ENCODE measurements around the gene IMMT.
A peak's percentile ranks its signal among the peaks of the same experiment; 100 is the strongest.

The IMMT gene

DNA sequence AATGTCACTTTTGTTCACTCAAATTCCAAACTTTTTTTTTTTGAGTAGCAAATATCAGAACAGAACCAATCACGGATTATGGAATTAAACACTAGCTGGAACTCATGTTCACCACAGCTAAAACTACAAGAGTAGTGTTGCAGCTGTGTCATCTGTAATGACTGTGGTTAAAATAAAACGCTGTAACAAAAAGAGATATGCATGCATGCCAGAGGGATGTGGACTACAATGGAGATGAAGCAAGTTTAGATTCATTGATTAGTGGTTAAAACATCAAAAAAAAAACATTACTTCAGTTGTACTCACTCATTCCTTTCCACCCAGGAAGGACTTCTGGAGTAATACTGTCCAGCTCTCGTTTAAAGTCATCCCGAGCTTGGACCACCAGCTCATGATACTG, 37.0 kb downstream of the IMMT start:
- H3K9me3 Mint-ChIP-seq: no peaks in the 10 kb centered on the region
- H3K27ac Mint-ChIP-seq: no peak overlapping the region
- H3K4me1 Mint-ChIP-seq: no peaks in the 10 kb centered on the region
- H3K4me3 Mint-ChIP-seq: no peak overlapping the region
- no peak for DNase-seq
- H3K27me3 Mint-ChIP-seq: no peaks in the 10 kb centered on the region
- ATAC-seq: no peak
- H3K36me3 Mint-ChIP-seq (ENCODE audit: low read depth): peaks cover 61% of the 10 kb centered on the region

DNA sequence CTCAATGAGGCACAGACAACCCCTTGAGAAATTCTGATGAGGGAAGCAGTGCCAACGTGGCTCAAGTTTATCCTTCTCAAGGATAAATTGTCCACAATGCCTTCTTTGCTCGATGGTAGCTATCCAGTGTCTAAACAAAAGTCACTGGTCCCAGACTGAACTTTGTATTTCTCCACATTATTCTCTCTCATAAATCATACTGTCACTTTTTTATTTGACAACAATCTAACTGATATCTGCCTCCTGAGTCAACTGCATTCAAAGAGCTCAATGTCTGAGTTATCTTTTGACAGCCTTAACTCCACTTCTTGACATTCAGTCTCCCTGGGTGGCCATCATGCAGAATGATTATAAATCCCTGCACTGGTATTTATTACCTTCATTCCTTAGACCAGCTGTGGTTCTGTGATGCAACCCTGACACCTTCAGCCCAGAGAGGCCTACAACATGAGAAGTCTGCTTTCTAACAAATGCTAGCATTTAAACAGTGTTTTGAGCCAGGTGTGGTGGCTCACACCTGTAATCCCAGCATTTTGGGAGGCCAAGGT, 38.2 kb downstream of the IMMT start:
- Mint-ChIP-seq H3K27me3 (no peaks in the 10 kb centered on the region), H3K9me3 (no peaks in the 10 kb centered on the region), H3K36me3 (ENCODE audit: low read depth) (peaks cover 57% of the 10 kb centered on the region), H3K27ac (no peak overlapping the region), H3K4me3 (no peak overlapping the region), H3K4me1 (no peaks in the 10 kb centered on the region)
- DNase-seq (no peak), ATAC-seq (no peak)

DNA sequence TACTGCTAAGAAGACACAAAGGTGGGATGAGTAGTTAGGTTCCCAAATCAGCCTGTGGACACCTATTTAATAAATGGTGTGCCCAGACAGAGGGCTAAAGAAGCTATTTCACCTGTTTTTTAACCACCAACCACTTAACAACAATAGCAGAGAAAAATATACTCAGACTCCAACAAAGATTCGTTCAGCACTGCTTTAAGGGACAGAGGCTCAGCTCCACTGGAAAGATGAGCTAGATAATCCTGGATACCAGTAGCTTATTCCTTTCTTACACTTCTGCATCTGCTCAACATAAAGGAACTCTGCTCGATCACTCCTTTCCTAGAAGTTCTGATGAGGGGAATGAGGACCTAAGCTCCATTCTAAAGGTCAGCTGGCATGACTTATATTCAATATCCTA, 44.8 kb downstream of the IMMT start:
- Mint-ChIP-seq H3K4me3 (no peak overlapping the region), H3K27ac (no peak overlapping the region), H3K36me3 (ENCODE audit: low read depth) (peaks cover 63% of the 10 kb centered on the region), H3K27me3 (no peaks in the 10 kb centered on the region), H3K4me1 (peaks cover 7% of the 10 kb centered on the region), H3K9me3 (no peaks in the 10 kb centered on the region)
- ATAC-seq (no peak), DNase-seq (no peak)

DNA sequence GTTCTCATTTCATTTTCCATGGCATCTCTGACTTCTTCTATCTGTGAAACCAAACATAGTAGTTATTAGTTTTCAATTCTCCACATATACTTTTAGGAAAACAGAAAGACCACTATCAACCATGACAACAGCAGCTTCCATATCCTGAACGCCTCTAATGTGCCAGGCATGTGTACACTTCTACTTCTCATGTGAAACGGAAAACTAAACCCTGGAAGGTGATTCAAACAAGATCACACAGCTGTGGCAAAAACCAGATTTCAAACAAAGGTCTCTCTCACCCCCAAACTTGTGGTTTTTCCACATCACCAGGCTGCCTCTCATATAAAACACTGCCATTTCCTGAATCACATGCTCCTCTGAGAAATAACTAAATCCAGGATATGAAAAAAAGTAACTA, 47.5 kb downstream of the IMMT start:
- Mint-ChIP-seq H3K27ac (peak overlapping the region; percentile 78), H3K4me1 (peaks cover 7% of the 10 kb centered on the region), H3K36me3 (ENCODE audit: low read depth) (peaks cover 68% of the 10 kb centered on the region), H3K27me3 (no peaks in the 10 kb centered on the region), H3K9me3 (no peaks in the 10 kb centered on the region), H3K4me3 (no peak overlapping the region)
- no peak for DNase-seq
- peak; percentile 52 for ATAC-seq

DNA sequence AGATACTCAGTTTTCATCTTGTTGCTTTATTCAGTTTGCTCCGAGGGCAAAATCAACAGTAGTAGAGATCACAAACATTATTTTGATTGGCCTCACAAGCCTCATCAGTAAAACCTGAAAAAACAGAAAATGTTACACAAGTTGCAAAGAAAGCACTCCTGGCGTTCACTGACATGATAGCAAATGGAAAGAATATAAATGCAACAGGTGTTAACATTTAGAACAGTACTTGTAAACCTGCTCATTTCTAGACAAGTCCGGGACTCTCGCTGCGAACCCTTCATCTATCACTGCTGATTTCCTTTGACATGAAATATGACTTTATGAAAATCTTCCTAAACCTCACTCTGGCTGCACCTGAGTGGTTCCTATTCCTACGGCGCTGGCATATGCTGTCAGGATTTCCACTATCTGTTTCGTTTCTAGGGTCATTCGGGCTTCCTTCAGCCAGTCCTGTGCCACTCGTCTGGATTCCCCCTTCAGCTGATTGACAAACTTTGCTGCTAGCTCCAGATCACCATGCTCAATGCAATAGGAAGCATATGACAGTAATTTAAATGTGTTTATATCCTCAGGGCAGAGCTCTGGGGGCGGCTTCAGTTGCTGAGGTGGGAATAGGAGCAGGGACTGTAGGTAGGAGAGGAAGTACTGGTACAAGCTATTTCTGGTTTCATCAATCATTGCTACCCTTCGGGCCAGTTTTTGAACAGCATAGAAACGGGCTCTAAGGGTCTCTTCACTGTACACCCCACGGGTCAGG, 51.2 kb downstream of the IMMT start:
- ATAC-seq (no peak), DNase-seq (no peak)
- Mint-ChIP-seq H3K9me3 (no peaks in the 10 kb centered on the region), H3K36me3 (ENCODE audit: low read depth) (peaks cover 63% of the 10 kb centered on the region), H3K4me3 (no peak overlapping the region), H3K4me1 (peaks cover 9% of the 10 kb centered on the region), H3K27ac (peak overlapping the region; percentile 57), H3K27me3 (no peaks in the 10 kb centered on the region)

DNA sequence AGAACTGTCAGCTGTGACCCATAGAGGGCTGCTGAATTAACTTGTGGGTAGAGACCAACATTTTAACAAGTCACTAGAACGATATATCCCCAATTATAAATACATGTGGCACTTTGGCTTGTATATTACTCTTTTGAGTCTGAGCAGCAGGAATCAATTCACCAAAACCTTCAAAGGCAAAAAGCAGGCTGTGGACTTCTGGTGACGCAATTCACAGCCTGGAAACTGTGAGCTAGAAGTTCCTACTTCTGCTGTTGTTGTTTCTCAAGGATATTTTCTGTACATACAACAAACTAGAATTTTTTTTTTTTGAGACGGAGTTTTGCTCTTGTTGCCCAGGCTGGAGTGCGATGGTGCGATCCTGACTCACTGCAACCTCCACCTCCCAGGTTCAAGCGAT, 52.0 kb downstream of the IMMT start:
- DNase-seq (no peak), ATAC-seq (no peak)
- H3K27me3 Mint-ChIP-seq: no peaks in the 10 kb centered on the region
- H3K9me3 Mint-ChIP-seq: no peaks in the 10 kb centered on the region
- no peak overlapping the region for H3K4me3 Mint-ChIP-seq
- H3K4me1 Mint-ChIP-seq: peaks cover 14% of the 10 kb centered on the region
- H3K36me3 Mint-ChIP-seq (ENCODE audit: low read depth): peaks cover 64% of the 10 kb centered on the region
- peak overlapping the region; percentile 59 for H3K27ac Mint-ChIP-seq

DNA sequence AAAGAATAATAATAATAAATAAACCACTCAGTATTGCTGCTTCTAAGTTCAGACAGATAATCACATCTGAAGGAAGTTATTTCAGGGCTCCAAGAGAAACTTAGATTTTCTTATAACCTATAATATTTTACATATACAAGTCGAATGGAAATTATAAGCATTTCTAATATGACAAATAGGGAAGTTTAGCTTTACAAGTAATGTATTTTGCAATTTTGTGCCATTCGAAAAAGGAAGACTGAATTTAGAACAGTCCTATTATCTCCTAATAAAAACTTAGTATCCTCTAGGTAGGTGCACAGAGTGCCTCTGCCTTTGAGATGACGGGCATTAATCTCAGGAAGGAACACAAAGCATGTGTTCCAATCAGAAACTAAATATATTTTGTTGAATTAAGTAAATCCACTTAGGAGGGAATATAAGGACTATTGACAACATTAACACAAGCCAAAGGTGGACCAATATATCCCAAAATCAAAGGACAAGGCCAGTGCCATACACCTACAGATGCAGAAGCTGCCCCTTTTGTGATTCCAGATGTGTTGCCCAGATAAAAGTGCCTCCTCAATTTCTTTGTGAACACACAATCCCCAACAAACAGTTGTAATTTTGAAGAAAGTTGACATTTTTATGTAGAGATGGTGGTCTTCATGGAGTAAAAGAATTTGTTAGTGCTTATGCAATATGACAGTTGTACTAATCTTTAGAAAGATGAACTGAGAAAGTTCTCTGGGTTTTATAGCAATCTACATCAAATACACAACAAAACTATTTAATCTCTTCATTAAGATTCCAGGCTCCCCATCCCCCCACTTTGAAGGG, 52.6 kb downstream of the IMMT start:
- DNase-seq (no peak), ATAC-seq (no peak)
- Mint-ChIP-seq H3K4me1 (peaks cover 8% of the 10 kb centered on the region), H3K27me3 (no peaks in the 10 kb centered on the region), H3K4me3 (no peak overlapping the region), H3K27ac (peak overlapping the region; percentile 59), H3K9me3 (no peaks in the 10 kb centered on the region), H3K36me3 (ENCODE audit: low read depth) (peaks cover 65% of the 10 kb centered on the region)

DNA sequence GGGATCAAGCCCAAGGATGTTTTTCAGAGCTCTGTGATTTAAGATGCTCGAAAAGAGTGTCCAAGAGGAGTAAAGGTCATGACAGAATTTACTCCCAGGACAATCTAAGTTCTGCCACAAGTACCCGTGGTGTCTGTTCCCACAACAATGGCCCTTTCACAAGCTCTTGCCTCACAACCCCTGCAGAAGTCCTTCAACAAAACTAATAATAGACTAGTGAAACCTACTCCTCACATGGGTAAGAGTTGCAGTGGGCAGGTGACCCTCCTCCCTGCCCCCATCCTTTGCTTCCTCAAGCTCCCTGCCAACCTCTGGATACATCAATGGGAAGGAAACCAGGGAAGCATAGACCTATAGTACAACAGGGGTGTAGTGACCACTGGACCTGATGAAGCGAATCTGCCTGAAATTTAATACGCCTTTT, 54.3 kb downstream of the IMMT start:
- Mint-ChIP-seq H3K27me3 (no peaks in the 10 kb centered on the region), H3K4me3 (no peak overlapping the region), H3K9me3 (no peaks in the 10 kb centered on the region), H3K27ac (peak overlapping the region; percentile 15), H3K4me1 (peaks cover 7% of the 10 kb centered on the region), H3K36me3 (ENCODE audit: low read depth) (peaks cover 68% of the 10 kb centered on the region)
- no peak for DNase-seq
- ATAC-seq: no peak

DNA sequence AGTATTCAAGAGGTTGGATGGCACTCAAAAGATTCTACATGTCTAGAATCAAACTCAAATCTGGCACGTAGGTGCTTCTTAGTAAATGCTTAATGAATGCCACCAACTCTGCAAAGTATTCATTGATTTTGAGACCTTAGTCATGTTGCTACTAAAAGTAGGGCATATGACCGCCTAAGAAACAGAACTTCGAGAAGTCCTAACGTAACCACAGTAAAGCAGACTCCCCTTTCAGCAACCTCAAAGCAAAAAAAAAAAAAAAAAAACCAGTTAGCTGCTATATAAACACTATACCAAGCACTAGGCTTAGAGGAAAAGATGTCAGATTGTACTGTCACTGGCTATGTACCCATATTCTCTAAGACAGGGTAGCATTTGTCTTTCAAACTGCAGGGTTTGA, 55.3 kb downstream of the IMMT start:
- DNase-seq (no peak), ATAC-seq (no peak)
- H3K9me3 Mint-ChIP-seq: no peaks in the 10 kb centered on the region
- H3K4me1 Mint-ChIP-seq: peaks cover 7% of the 10 kb centered on the region
- no peaks in the 10 kb centered on the region for H3K27me3 Mint-ChIP-seq
- H3K4me3 Mint-ChIP-seq: no peak overlapping the region
- H3K27ac Mint-ChIP-seq: peak overlapping the region; percentile 9
- peaks cover 75% of the 10 kb centered on the region for H3K36me3 Mint-ChIP-seq (ENCODE audit: low read depth)

DNA sequence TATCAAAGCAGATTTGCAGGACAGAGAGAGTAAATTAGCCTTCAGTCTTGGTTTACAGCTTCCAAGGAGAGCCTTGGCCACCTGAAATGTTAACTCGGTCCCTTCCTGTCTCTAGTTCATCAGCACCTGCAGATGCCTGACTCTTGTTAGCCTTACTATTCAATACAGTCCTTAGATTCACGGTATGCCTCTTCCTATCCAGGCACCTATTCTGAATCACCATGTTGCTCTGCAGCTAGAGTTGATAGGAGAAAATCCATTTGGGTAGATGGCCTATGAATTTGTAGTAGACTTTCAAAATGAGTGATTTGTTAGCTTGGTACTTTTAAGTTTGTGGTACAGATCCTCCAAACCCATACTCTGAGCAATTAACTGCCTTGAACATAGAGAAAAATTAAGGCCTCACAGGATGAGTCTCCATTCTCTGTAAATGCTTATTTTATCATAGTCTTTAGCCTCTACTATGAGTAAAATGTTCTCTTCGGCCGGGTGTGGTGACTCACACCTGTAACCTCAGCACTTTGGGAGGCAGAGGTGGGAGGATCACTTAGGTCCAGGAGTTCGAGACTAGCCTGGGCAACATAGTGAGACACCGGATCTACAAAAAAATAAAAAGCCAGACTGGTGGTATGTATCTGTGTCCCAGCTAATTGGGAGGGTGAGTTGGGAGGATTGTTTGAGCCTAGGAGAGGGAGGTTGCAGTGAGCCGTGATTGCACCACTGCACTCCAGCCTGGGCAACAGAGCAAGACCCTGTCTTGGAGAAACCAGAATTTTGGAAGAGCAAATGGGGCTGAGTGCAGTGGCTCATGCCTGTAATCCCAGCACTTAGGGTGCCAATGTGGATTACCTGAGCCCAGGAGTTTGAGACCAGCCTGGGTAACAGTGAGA, 56.3 kb downstream of the IMMT start:
- Mint-ChIP-seq H3K4me1 (peaks cover 7% of the 10 kb centered on the region), H3K27ac (peak overlapping the region; percentile 73), H3K27me3 (no peaks in the 10 kb centered on the region), H3K4me3 (no peak overlapping the region), H3K9me3 (no peaks in the 10 kb centered on the region), H3K36me3 (ENCODE audit: low read depth) (peaks cover 76% of the 10 kb centered on the region)
- ATAC-seq: peak; percentile 30
- DNase-seq: no peak

DNA sequence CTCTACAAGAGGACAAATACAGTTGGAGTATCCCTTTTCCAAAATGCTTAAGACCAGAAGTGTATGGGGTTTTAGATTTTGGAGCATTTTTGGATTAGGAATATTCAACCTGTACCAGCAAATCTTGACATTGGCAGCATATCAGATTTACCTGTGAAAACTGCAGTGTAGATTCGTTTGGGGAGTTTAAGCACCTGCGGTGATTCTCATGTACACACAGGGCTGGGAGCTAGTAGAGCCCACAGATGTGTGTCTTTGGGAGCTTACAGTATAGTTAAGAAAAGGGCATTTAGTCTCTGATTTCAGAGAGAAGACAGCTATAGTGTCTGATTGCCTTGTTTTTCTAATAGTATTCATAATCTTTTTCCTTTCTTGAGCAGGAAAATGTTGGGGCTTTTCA, 59.1 kb downstream of the IMMT start:
- H3K36me3 Mint-ChIP-seq (ENCODE audit: low read depth): peaks cover 83% of the 10 kb centered on the region
- no peak for DNase-seq
- H3K4me3 Mint-ChIP-seq: no peak overlapping the region
- no peak for ATAC-seq
- no peaks in the 10 kb centered on the region for H3K27me3 Mint-ChIP-seq
- H3K9me3 Mint-ChIP-seq: no peaks in the 10 kb centered on the region
- no peak overlapping the region for H3K27ac Mint-ChIP-seq
- peaks cover 7% of the 10 kb centered on the region for H3K4me1 Mint-ChIP-seq

DNA sequence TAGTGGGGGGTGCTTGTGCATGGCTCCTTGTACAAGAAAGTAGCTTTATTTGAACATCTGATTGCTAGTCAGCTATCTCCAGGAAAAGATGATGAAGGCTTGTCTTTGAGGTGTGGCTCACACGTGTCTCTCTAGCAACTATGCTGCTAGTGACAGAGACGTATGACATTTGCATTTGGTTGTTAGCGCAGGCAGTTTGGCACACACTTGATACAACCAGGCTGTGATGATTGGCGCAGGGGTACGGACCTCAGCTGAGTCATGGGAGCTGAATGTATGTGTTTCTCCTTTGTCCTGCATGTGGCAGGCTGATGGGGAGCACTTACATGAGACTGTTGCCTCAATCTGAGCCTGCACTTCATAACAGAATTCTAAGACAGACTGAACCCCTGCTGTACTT, 59.6 kb downstream of the IMMT start:
- Mint-ChIP-seq H3K4me1 (peaks cover 7% of the 10 kb centered on the region), H3K27ac (no peak overlapping the region), H3K9me3 (no peaks in the 10 kb centered on the region), H3K4me3 (no peak overlapping the region), H3K27me3 (no peaks in the 10 kb centered on the region), H3K36me3 (ENCODE audit: low read depth) (peaks cover 85% of the 10 kb centered on the region)
- ATAC-seq (no peak), DNase-seq (no peak)

DNA sequence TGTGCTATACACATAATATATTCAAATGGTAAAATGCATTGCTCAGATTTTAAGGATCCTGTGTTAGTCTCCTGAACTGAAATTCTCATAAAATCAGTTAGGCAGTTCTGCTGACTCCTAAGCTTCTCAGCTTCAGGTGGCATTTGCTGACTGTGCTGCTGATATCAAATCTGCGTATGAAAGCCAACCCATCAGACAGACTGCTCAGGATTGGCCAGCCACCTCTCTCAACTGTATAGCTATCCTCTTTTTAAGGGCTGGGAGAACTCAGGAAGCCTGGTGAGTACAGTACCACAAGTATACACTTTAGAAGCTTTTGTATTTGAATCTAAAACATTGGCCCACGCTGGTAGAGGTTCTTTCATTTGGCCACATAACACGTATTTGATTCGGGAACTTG, 60.6 kb downstream of the IMMT start:
- Mint-ChIP-seq H3K4me3 (no peak overlapping the region), H3K9me3 (no peaks in the 10 kb centered on the region), H3K4me1 (peaks cover 7% of the 10 kb centered on the region), H3K36me3 (ENCODE audit: low read depth) (peaks cover 86% of the 10 kb centered on the region), H3K27me3 (no peaks in the 10 kb centered on the region), H3K27ac (no peak overlapping the region)
- no peak for ATAC-seq
- no peak for DNase-seq

DNA sequence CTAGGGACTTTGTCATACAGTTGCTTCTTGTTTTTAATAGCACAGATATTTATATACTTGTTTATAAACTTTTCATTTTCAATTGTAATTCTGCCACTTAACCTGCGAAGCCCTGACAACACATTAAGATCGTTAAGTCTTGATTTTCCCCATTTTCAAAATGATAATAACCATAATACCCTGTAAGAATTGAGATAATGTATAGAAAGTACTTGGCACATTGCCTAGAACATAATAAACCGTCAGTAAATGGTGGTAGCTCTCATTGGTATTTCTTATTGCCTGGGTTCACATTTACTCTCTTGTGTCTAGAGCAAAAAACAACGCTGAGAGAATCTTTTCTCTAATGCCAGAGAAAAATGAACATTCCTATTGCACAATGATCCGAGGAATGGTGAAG, 70.6 kb downstream of the IMMT start:
- Mint-ChIP-seq H3K9me3 (no peaks in the 10 kb centered on the region), H3K27ac (no peak overlapping the region), H3K27me3 (no peaks in the 10 kb centered on the region), H3K36me3 (ENCODE audit: low read depth) (peaks cover 77% of the 10 kb centered on the region), H3K4me3 (no peak overlapping the region), H3K4me1 (no peaks in the 10 kb centered on the region)
- ATAC-seq: no peak
- DNase-seq: no peak

All from activated naive CD8-positive, alpha-beta T cell treated with anti-CD3 and anti-CD28 coated beads, Interleukin-2, amount 50 U/mL, for 24 hours (primary cell).